ENCODE data around the gene NDE1.

The NDE1 gene

DNA sequence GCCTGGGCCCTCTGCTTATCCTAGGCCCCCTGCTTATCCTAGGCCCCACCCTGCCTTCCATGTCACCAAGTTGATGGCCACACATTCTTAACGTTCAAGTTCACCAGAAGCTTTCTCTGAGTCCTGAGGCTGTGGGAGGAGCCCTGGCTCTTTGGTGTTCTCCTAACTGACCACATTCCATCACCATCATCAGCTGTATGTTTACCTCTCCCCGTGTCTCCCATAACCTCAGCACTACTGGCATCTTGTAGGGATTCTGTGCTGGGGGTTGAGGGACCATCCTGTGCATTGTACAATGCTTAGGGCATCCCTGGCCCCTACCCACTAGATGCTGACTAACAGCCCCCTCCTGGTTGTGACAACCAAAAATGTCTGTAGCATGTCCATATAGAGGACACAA is 99.3 kb downstream of the NDE1 start:
- Mint-ChIP-seq H3K4me1 (no peaks in the 10 kb centered on the region), H3K36me3 (peaks cover 10% of the 10 kb centered on the region), H3K9me3 (no peaks in the 10 kb centered on the region), H3K4me3 (no peak overlapping the region), H3K27ac (no peak overlapping the region), H3K27me3 (no peaks in the 10 kb centered on the region)

DNA sequence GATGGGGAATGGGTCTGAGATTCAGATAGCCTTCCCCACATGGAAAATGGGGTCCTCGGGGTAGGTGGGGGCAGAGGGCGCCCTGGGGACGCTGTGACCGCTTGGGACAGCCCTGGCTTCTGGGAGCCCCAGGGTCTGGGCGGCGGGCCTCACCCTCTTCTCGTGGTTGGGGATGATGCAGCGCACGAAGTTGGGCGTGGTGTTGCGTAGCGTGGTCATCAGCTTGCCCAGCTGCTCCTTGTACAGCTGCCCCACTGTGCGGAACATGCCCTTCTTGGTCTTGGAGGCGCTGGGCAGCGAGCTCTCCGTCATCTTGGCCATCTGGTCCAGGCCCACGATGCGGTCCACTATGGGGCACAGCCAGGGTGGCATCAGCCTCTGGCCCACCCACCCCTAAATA is 99.9 kb downstream of the NDE1 start:
- Mint-ChIP-seq H3K4me1 (no peaks in the 10 kb centered on the region), H3K9me3 (no peaks in the 10 kb centered on the region), H3K27ac (no peak overlapping the region)

DNA sequence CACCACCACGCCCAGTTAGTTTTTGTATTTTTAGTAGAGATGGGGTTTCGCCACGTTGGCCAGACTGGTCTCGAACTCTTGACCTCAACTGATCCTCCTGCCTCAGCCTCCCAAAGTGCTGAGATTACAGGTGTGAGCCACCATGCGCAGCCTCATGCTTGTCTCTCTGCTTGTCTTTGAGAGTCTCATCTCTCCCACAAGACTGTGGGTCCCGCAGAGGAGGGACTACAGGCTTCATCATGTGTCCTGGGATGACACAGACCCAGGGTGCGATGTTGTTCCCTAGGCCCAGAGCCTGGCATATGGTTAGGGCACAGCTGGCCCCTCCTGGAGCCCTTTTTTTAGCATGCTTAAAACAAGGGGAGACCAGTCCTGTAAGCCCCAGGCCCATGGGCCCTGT is 101.9 kb downstream of the NDE1 start:
- Mint-ChIP-seq H3K9me3 (no peaks in the 10 kb centered on the region), H3K4me1 (no peaks in the 10 kb centered on the region), H3K27ac (no peak overlapping the region), H3K4me3 (no peak overlapping the region), H3K27me3 (no peaks in the 10 kb centered on the region), H3K36me3 (peaks cover 10% of the 10 kb centered on the region)

More for the DNA sequence above, 99.9 kb downstream of the NDE1 start:
- Mint-ChIP-seq H3K4me3 (no peak overlapping the region), H3K27me3 (no peaks in the 10 kb centered on the region), H3K36me3 (peaks cover 10% of the 10 kb centered on the region)

DNA sequence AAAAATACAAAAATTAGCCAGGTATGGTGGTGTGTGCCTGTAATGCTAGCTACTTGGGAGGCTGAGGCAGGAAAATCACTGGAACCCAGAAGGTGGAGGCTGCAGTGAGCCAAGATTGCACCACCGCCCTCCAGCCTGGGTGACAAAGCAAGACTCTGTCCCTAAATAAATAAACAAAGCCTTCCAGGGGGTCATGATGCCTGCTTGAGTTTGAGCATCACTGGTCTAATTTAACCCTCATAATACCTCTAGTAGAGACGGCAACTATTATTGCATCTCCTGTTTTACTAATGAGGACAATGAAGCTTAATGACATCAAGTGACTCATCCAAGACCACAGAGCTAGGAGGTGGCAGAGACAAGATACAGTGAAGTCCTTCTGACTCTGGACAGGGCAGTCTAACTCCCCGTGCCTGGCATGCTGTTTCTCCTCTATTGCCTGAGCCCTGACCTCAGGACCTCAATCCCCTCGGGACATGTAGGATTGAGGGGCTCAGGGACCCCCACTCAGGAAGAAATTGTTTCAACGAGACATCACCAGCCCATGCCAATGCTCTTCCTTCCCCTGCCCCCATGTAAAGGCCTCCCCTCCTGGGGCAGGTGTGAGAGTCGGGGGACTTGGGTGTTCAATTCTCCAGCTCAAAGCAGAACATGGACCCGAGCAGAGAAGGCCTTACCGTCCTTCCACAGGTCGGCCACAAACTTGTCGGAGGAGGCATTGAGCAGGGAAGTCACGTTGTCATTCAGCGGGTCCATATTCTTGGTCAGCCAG is 102.9 kb downstream of the NDE1 start:
- Mint-ChIP-seq H3K9me3 (no peaks in the 10 kb centered on the region), H3K4me3 (no peak overlapping the region), H3K27me3 (no peaks in the 10 kb centered on the region), H3K27ac (no peak overlapping the region), H3K4me1 (peaks cover 5% of the 10 kb centered on the region), H3K36me3 (peaks cover 6% of the 10 kb centered on the region)

DNA sequence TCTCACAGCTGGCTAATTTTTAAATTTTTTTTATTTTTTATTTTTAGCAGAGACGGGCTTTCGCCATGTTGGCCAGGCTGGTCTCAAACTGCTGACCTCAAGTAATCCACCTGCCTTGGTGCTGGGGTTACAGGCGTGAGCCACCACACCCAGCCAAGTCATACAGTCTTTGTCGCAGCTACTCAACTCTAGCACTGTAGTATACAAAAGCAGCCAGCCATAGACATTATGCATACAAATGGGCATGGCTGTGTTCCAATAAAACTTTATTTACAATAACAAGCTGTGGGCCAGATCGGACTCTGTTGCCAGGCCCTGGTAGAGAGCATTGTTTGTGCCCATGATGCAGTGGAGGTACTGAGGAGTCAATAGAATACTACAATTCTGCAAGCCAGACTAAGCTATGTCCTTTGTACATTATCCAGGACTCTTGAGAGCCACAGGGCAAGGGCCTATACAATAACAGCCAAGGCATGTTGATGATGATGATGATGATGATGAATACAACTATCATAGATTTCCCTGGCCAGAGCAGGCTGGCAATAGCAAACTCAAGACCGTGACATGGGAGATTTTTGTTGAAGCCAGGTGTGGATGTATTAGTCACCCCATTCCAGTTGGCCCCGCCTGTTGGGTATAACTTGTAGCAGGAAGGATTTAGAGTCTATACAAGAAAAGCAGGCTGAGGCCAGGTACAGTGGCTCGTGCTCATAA is 104.9 kb downstream of the NDE1 start:
- no peaks in the 10 kb centered on the region for H3K9me3 Mint-ChIP-seq

DNA sequence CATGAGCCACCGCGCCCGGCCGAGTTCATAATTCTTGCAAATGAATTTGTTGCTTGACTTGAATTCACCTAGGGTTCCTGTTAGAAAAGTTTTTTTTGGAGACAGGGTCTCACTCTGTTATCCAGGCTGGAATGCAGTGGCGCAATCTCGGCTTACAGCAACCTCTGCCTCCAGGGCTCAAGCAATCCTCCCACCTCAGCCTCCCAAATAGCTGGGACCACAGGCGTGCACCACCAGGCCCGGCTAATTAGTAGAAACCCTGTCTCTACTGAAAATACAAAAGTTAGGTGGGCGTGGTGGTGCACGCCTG is 107.0 kb downstream of the NDE1 start:
- Mint-ChIP-seq H3K27me3 (peaks cover 3% of the 10 kb centered on the region), H3K4me1 (peaks cover 8% of the 10 kb centered on the region), H3K36me3 (no peaks in the 10 kb centered on the region), H3K27ac (no peak overlapping the region), H3K4me3 (no peak overlapping the region), H3K9me3 (no peaks in the 10 kb centered on the region)

More for the DNA sequence above, 104.9 kb downstream of the NDE1 start:
- H3K4me1 Mint-ChIP-seq = peaks cover 5% of the 10 kb centered on the region
- no peaks in the 10 kb centered on the region for H3K36me3 Mint-ChIP-seq
- H3K4me3 Mint-ChIP-seq = no peak overlapping the region
- no peak overlapping the region for H3K27ac Mint-ChIP-seq
- H3K27me3 Mint-ChIP-seq = no peaks in the 10 kb centered on the region

DNA sequence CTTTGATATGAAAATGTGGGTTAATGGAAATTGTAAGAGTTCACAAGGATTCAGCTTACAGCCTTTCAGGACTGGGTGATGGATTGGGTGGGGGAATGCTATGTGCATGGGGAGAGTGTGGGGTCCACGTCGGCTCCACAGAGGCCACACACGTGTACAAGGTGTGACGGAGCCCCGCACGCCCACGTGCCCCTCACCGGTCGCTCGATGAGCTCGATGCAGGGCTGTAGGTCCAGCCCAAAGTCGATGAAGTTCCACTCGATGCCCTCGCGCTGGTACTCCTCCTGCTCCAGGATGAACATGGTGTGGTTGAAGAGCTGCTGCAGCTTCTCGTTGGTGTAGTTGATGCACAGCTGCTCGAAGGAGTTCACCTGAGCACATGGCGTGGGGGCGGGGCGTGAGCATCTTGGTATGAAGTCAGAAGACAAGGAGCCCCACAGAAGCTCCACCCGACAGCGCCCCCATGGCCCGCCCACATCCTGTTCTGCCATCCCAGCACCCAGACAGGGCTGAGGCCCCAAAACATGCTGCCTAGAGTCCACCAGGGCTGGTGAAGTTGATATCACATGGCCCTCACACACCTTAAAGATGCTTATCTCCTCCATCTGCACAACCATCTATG is 107.7 kb downstream of the NDE1 start:
- peaks cover 8% of the 10 kb centered on the region for H3K4me1 Mint-ChIP-seq
- no peaks in the 10 kb centered on the region for H3K9me3 Mint-ChIP-seq
- H3K27ac Mint-ChIP-seq = no peak overlapping the region
- H3K4me3 Mint-ChIP-seq = no peak overlapping the region
- peaks cover 3% of the 10 kb centered on the region for H3K27me3 Mint-ChIP-seq
- no peaks in the 10 kb centered on the region for H3K36me3 Mint-ChIP-seq

DNA sequence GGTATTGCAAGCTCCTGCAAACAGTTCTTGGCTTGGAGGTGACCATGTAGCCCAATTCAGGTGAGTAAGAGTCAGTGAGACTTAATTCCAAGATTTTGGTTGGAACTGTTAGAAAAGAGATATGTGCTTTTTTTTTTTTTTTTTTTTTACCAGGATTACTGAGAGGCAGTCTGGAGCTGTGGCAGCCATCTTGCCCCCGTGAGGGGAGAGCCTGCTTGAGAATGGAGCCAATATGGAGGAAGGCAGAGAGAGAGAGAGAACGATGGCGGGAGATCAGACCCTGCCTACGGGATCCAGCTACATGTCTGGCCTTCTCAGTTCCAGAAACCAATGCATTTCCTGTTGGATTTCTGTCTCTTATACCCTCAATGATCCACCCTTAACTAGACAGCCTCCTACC is 109.0 kb downstream of the NDE1 start:
- Mint-ChIP-seq H3K36me3 (no peaks in the 10 kb centered on the region), H3K4me3 (no peak overlapping the region), H3K9me3 (no peaks in the 10 kb centered on the region), H3K27ac (no peak overlapping the region), H3K4me1 (peaks cover 8% of the 10 kb centered on the region), H3K27me3 (peaks cover 3% of the 10 kb centered on the region)

DNA sequence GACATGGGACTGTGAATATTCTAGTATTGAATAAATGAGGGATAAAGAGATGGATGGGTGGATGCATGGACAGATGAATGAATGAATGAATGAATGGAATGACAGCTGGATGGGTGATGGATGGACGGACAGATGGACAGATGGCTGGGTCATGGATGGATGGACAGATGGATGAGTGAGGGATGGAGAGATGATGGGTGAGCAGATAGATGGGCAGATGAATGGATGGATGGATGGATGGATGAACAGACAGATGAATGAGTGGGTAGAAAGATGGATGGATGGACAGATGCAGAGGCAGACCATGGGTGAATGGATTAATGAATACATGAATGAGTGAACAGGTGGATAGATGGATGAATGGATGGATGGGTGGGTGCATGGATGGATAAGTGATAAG is 110.1 kb downstream of the NDE1 start:
- peaks cover 4% of the 10 kb centered on the region for H3K27me3 Mint-ChIP-seq
- H3K4me3 Mint-ChIP-seq = no peak overlapping the region
- no peaks in the 10 kb centered on the region for H3K36me3 Mint-ChIP-seq
- H3K4me1 Mint-ChIP-seq = peaks cover 8% of the 10 kb centered on the region
- no peak overlapping the region for H3K27ac Mint-ChIP-seq
- no peaks in the 10 kb centered on the region for H3K9me3 Mint-ChIP-seq

DNA sequence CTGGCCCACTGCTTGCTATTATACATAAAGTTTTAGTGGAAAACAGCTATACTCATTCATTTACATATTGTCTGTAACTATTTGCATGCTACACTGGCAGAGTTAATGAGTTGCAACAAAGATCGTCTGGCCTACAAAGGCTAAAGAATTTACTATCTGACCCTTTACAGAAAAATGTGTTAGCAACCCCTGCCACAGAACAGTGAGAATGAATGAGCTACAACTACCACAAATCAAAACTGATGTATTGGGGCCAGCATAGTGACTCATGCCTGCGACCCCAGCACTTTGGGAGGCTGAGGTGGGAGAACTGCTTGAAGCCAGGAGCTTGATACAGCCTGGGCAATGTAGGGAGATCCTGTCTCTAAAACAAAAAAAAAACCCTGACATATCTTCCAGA is 114.1 kb downstream of the NDE1 start:
- H3K27ac Mint-ChIP-seq = no peak overlapping the region
- peaks cover 5% of the 10 kb centered on the region for H3K27me3 Mint-ChIP-seq
- no peaks in the 10 kb centered on the region for H3K36me3 Mint-ChIP-seq
- H3K9me3 Mint-ChIP-seq = no peaks in the 10 kb centered on the region
- no peak overlapping the region for H3K4me3 Mint-ChIP-seq
- peaks cover 3% of the 10 kb centered on the region for H3K4me1 Mint-ChIP-seq

DNA sequence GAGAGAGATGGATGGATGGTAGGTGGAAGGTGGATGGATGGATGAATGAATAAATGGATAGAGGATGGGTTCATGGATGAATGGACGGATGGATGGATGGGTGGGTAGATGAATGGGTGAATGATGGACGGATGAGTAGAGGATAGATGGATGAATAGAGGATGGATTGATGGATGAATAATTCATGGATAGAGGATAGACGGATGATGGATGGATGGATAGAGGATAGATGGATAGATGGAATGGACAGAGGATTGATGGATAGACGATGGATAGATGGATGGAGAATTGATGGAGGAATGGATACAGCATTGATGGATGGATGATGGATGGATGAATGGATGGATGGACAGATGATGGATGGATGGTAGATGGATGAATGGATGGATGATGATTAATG is 115.1 kb downstream of the NDE1 start:
- no peak overlapping the region for H3K4me3 Mint-ChIP-seq
- H3K9me3 Mint-ChIP-seq = no peaks in the 10 kb centered on the region

DNA sequence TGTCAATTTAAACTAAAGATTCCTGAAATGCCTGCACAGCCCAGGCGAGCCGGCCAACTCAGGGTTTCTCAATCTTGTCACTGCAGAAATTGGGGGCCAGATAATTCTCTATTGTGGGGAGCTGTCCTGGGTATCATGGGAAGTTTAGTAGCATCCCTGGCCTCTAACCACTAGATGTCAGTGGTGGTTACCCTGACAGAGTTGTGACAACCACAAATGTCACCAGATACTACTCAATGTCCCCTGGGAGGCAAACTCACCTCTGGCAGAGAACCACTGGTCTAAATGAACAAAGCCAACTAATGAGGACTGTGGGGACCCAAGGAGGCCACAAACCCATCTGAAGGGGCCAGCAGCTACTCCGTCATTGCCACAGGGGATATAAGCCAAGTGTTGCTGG is 115.8 kb downstream of the NDE1 start:
- peaks cover 2% of the 10 kb centered on the region for H3K27me3 Mint-ChIP-seq
- no peaks in the 10 kb centered on the region for H3K4me1 Mint-ChIP-seq
- H3K9me3 Mint-ChIP-seq = no peaks in the 10 kb centered on the region
- H3K27ac Mint-ChIP-seq = no peak overlapping the region
- H3K4me3 Mint-ChIP-seq = no peak overlapping the region
- H3K36me3 Mint-ChIP-seq = no peaks in the 10 kb centered on the region

More for the DNA sequence above, 115.1 kb downstream of the NDE1 start:
- Mint-ChIP-seq H3K27ac (no peak overlapping the region), H3K36me3 (no peaks in the 10 kb centered on the region), H3K27me3 (peaks cover 4% of the 10 kb centered on the region), H3K4me1 (peaks cover 3% of the 10 kb centered on the region)

DNA sequence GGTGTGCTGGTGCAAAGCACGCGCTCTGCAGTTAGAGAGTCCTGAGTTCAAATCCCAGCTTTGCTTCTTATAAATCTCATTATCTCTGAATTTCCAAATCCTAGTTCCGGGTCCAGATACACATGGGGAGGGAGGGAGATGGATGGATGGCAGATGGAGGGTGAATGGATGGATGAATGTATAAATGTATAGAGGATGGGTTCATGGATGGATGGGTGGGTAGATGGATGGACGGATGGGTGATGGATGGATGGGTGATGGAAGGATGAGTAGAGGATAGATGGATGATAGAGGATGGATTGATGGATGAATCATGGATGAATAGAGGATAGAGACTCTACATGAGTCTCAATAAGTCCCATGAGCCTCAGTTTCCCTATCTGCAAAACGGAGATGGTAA is 116.9 kb downstream of the NDE1 start:
- Mint-ChIP-seq H3K9me3 (no peaks in the 10 kb centered on the region), H3K4me1 (no peaks in the 10 kb centered on the region), H3K4me3 (no peak overlapping the region), H3K36me3 (no peaks in the 10 kb centered on the region), H3K27me3 (peaks cover 2% of the 10 kb centered on the region), H3K27ac (no peak overlapping the region)

DNA sequence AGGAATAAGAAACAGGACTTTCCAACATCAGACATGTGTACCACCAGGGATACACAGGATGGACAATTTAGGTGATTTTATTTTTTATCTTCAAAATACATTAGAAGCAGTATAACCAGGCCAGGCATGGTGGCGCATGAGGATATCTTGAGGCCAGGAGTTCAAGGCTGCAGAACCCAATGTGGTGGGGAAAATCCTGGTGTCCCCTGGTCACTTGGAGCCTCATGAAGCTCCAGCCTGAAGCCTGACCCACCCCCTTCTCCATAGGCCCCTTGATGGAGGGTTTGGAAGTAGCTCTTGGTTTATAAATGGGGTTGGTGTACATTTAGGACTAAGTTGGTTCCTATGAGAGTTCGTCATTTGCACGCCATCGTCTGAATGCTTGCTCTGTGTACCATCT is 118.2 kb downstream of the NDE1 start:
- H3K36me3 Mint-ChIP-seq = no peaks in the 10 kb centered on the region
- no peaks in the 10 kb centered on the region for H3K4me1 Mint-ChIP-seq
- no peaks in the 10 kb centered on the region for H3K9me3 Mint-ChIP-seq
- H3K27ac Mint-ChIP-seq = no peak overlapping the region
- H3K4me3 Mint-ChIP-seq = no peak overlapping the region
- peaks cover 2% of the 10 kb centered on the region for H3K27me3 Mint-ChIP-seq

DNA sequence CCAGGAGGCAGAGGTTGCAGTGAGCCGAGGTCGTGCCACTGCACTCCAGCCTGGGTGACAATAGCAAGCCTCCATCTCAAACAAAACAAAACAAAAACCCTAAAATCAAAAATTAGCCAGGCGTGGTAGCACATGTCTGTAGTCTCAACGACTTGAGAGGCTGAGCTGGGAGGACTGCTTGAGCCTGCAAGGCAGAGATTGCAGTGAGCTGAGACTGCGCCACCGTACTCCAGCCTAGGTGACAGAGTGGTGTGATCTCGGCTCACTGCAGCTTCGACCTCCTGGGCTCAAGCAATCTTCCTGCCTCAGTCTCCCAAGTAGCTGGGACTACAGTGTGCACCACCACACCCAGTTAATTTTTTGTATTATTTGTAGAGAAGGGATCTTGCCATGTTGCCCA is 119.2 kb downstream of the NDE1 start:
- H3K27ac Mint-ChIP-seq = no peak overlapping the region
- no peaks in the 10 kb centered on the region for H3K36me3 Mint-ChIP-seq
- H3K4me1 Mint-ChIP-seq = no peaks in the 10 kb centered on the region
- no peaks in the 10 kb centered on the region for H3K9me3 Mint-ChIP-seq
- H3K4me3 Mint-ChIP-seq = no peak overlapping the region
- H3K27me3 Mint-ChIP-seq = peaks cover 4% of the 10 kb centered on the region

DNA sequence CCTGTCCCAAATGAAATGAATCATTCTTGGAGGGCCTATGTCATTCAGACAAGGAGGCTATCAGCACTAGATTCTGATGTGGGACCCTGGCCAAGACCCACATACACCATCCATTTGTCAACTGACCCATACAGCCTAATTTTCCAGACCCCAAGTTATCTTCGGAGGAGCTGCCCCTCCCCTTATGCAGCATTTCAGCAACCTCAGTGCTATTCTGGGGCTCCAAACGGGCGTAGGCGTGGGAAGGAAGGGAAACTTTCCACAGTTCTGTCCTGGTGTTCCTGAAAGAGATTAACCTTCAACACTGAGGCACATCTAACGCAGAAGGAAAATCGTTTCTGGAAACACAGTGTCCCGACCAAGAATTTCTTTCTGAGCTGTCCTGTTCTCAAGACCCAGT is 120.1 kb downstream of the NDE1 start:
- no peaks in the 10 kb centered on the region for H3K9me3 Mint-ChIP-seq
- H3K4me3 Mint-ChIP-seq = no peak overlapping the region
- no peaks in the 10 kb centered on the region for H3K36me3 Mint-ChIP-seq
- H3K4me1 Mint-ChIP-seq = no peaks in the 10 kb centered on the region
- H3K27me3 Mint-ChIP-seq = peaks cover 4% of the 10 kb centered on the region
- H3K27ac Mint-ChIP-seq = no peak overlapping the region
